GM21737 (cell line): ENCODE data around the gene TSPY2.
"Not testable (repeated sequence)": the region's sequence is repeated elsewhere in the genome, so short reads cannot be mapped to it uniquely, and the experiment has no call there.

Experiments
- ATAC-seq: cut with Tn5 transposase; IDR thresholded peaks from one replicate; pipeline ENCODE4 v1.9.1; 2021; ENCODE audit warnings: mild to moderate bottlenecking, moderate library complexity; ENCODE audit not compliant: unreplicated experiment

Gene TSPY2

GRCh38 chrY:6245923-6246322 lies at the start of gene TSPY2:
TSPY2 (plus strand) TSS chrY:6246223; CDS start chrY:6246269, 46 bp downstream.
- ATAC-seq: not testable (repeated sequence)

DNA sequence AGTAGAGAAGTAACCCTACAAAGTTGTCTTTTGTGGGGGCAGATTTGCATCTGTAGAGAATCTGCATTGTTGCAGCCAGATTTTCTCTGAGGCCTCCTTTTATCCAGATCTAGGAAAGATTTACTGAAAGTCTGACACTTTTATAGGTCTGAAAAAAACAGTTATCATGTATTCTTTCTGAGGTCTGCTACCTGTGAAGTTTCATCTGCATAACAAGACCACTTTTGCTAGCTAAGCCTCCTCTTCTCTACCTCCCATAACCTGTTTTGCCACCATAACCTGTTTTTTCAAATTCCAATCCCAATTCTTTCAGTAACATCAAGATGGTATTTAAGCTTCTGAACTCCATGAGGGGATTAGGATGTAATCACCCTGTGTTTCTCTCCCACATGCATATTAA lies 36.5 kb upstream of the TSPY2 start:
- ATAC-seq: not testable (repeated sequence)

- not testable (repeated sequence) for ATAC-seq
Observed at GRCh38 chrY:6217045-6217444, 29.0 kb upstream of the TSPY2 start.

GRCh38 chrY:6269839-6270238 lies 23.8 kb downstream of the TSPY2 start:
- ATAC-seq: not testable (repeated sequence)
